AG09309 (cell line): ENCODE measurements around the gene PCMTD2.

Experiments used
- DNase-seq: peaks from one replicate; pipeline ENCODE4 v3.0.0-alpha.2; 2010; ENCODE audit warnings: low read depth
- H3K4me3 ChIP-seq: 2 replicates; pipeline ENCODE4 v1.5.1; 2011; ENCODE audit warnings: mild to moderate bottlenecking, low read depth, low read length, moderate library complexity; ENCODE audit not compliant: control insufficient read depth
- CTCF ChIP-seq: IDR thresholded peaks from 2 replicates; pipeline ENCODE4 v1.5.1; 2011; ENCODE audit warnings: mild to moderate bottlenecking, low read depth, low read length, inconsistent platforms; ENCODE audit not compliant: insufficient read depth, control insufficient read depth; ENCODE audit errors: missing control alignments

Gene PCMTD2

GRCh38 chr20:64247307-64247618 lies 8.3 kb upstream of the PCMTD2 start:
- DNase-seq: no peak
- TF ChIP-seq CTCF: no peak
- no peak overlapping the region for H3K4me3 ChIP-seq

DNA sequence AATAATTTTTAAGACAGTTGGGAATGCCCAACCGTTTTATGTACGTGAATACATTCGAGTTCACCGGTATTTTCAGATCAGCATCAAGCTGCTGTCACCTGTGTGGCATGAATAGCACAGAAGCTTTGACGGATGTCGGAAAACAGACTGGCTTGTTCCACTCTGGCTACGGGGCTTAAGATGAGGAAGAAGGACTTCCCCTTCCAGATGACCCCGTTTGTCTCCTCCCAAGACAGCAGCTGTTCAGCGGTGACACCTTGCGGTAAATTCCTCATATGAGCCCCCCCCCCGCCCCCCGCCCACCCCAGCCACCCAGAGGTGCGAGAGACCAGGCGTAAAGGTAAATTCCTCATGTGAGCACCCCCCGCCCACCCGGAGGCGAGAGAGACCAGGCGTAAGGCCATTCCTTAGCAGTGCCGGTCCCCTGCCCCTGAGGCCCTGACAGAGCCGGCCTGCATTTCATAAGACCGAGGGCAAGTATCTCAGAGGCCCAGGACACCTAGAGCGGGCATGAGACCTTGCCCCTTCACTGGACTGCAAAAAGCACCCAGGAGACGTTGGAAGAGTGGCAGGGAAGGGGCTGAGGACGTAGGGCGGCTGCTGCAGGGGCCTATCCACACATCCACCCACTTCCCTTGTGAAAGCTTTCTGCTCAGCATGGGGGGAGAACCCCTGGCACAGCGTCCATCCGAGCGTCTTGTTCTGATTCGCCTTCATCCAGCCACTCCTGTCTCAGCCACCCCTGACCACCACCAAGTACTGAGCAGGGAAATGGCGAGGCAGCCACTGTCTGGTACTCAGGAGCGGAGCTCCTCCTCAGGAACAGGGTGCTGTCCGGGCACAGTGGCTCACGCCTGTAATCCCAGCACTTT lies 7.3 kb upstream of the PCMTD2 start:
- no peak for DNase-seq
- no peak for TF ChIP-seq CTCF

DNA sequence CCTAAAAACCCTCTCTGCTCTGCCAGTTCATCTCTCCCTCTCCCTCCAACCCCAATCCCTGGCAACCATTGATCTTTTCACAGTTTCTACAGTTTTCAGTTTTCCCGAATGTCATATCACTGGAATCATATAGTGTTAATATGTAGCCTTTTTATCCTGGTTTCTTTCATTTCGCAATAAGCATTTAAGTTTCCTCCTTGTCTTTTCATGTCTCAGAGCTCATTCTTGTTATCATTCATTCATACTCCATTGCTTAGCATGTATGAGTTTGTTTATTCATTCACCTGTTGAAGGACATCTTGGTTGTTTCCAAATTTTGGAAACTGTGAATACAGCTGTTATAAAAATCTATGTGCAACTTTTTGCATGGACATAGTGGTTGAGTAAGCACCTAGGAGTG lies 5.5 kb upstream of the PCMTD2 start:
- DNase-seq: no peak
- H3K4me3 ChIP-seq: no peak overlapping the region
- TF ChIP-seq CTCF: no peak

More for the DNA sequence above, 7.3 kb upstream of the PCMTD2 start:
- no peak overlapping the region for H3K4me3 ChIP-seq

DNA sequence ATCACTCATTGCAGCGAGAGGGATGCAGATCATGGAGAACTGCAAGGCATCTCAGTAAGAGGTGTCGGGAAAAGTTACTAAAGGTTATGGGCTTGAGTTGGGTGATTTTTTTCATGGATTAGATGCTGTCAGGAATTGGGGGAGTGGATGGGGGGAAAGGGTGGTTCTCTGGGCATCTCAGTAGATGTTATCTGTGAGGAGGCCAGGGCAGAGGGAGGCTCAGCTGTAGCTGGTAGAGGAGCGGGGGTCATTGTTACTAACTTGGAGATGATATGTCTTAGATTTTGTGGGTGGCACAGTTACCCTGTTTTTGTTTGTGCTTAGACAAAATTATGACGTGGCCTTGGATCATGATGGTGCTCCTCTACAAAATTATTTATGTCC lies 2.6 kb upstream of the PCMTD2 start:
- no peak overlapping the region for H3K4me3 ChIP-seq
- DNase-seq: no peak
- TF ChIP-seq CTCF: no peak

GRCh38 chr20:64253443-64253842 lies 2.1 kb upstream of the PCMTD2 start:
- H3K4me3 ChIP-seq: no peak overlapping the region
- no peak for DNase-seq
- no peak for TF ChIP-seq CTCF

- TF ChIP-seq CTCF: no peak
- DNase-seq: no peak
- no peak overlapping the region for H3K4me3 ChIP-seq
Measured at GRCh38 chr20:64254156-64254555, 1.4 kb upstream of the PCMTD2 start.
